ENCODE data around the gene GBP1.
"Not testable (repeated sequence)": the region's sequence is repeated elsewhere in the genome, so short reads cannot be mapped to it uniquely, and the experiment has no call there.

Gene GBP1

DNA sequence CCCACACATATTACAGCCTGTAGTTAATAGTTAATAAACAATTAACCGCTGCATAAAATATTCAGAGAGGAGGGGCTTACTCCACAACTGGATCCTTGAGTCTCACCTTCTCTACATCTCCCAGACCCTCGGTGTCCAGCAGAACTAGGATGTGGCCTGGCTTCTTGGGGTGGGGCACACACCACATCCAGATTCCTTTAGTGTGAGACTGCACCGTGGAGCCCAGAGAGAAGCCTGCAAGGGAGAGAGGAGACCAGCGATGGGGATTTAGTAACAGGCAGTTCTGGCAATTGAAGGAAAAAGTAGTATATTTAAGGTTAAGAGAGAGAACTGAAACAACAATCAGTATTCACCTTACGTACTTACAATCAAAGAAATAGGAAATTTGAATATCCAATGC, 4.9 kb downstream of the GBP1 start:
- DNase-seq (ENCODE audit: low read depth, low spot score): no peak

GRCh38 chr1:89051955-89052312, 13.1 kb downstream of the GBP1 start:
- no peak for DNase-seq (ENCODE audit: low read depth, low spot score)

DNA sequence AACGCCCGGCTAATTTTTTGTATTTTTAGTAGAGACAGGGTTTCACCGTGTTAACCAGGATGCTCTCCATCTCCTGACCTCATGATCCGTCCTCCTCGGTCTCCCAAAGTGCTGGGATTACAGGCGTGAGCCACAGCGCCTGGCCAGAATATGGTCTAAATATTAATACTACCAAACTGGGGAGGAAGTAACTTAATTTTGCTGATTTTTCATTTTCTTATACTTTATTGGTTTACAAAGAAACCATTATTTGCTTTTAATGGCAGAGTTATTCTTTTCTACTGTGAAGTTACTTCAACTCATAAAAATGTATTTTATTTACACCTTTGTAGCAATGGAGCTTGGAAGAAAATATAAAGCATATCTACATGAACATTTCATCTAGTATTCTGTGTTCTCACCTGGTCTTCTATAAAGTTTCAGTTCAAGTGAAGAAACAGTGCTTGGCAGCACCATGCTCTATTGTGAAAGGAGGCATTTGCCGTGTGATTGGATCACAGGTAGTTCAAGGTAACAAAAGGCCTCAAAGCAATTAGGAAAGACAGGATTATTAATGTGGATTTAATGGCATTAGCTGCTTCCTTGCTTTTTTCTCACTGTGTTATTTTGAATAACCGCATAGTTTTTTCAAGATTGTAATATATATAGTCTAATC, 13.6 kb downstream of the GBP1 start:
- no peak for DNase-seq (ENCODE audit: low read depth, low spot score)

GRCh38 chr1:89050649-89051033, 14.4 kb downstream of the GBP1 start:
- DNase-seq (ENCODE audit: low read depth, low spot score): no peak

- not testable (repeated sequence) for DNase-seq (ENCODE audit: low read depth, low spot score)
Measured at GRCh38 chr1:89049901-89050648, 14.9 kb downstream of the GBP1 start.

GRCh38 chr1:89049187-89049586, 15.8 kb downstream of the GBP1 start:
- not testable (repeated sequence) for DNase-seq (ENCODE audit: low read depth, low spot score)

- DNase-seq (ENCODE audit: low read depth, low spot score): no peak
Measured at GRCh38 chr1:89047734-89048133, 17.3 kb downstream of the GBP1 start.

DNA sequence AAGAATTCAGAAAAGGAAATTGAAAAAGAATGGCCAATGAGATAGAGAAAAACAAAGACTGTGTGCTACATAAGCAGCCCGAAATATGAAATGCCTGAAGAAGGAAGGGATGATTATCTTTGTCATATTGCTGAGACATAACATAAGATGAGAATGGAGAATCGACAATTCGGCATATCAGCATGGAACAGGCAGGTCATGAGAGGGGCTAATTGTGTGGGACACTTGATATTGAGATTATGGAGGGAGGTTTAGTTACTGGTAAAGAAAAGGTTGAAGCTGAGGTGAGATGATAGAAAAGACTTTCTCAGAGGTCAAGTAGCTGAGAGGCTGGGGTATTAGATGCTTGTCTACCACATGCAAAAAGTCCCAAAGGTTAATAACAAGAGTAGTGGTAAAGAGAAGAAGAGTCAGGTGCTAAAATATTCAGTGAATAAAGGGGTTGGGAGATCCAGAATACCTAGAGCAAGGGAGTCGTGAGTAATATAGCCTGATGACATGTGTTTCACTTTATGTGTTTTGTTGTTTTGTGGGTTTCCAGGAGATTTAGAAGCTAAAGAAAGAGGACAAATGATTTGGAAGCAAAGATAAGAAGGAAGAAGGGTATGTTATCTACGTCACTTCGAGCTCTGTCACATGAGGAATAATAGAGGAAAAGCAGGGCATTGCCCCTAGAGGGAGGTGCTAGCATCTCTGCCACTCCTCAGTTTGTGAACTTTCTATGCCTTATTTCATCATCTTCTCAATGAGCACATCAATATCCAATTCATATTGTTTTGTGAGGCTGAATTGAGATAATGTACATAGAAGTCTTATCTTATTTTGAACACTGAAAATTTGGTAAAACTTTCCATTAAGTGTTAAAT, 18.5 kb downstream of the GBP1 start:
- not testable (repeated sequence) for DNase-seq (ENCODE audit: low read depth, low spot score)

- DNase-seq (ENCODE audit: low read depth, low spot score): no peak
Measured at GRCh38 chr1:89044970-89045721, 19.9 kb downstream of the GBP1 start.

- DNase-seq (ENCODE audit: low read depth, low spot score): no peak
Measured at GRCh38 chr1:89043940-89044339, 21.1 kb downstream of the GBP1 start.

DNA sequence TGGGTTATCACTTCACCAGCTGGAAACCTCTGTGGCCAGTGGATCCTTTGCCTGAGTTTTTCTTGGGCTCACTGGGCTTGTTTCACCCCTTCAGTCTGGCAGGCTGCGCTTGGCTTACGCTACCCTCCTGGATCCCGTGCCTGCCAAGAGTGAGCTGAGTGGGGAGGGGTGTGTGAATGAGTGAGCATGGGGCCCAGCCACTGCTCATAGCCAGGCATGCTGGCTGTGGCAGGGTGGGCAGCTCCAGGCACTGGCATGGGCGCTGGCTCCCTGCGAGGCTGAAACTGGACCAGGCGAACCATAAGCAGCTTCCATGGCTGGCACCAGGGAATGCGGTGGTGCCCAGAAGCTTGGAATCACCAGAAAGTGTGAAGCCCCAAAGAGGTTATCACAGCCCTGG, 22.5 kb downstream of the GBP1 start:
- no peak for DNase-seq (ENCODE audit: low read depth, low spot score)

- DNase-seq (ENCODE audit: low read depth, low spot score): no peak
Measured at GRCh38 chr1:89041721-89042120, 23.3 kb downstream of the GBP1 start.

GRCh38 chr1:89041119-89041641, 23.8 kb downstream of the GBP1 start:
- DNase-seq (ENCODE audit: low read depth, low spot score): no peak

- DNase-seq (ENCODE audit: low read depth, low spot score): no peak
Measured at GRCh38 chr1:89040315-89040626, 24.7 kb downstream of the GBP1 start.

- no peak for DNase-seq (ENCODE audit: low read depth, low spot score)
Measured at GRCh38 chr1:89037186-89037585, 27.8 kb downstream of the GBP1 start.

GRCh38 chr1:89035080-89035479, 29.9 kb downstream of the GBP1 start:
- no peak for DNase-seq (ENCODE audit: low read depth, low spot score)

DNA sequence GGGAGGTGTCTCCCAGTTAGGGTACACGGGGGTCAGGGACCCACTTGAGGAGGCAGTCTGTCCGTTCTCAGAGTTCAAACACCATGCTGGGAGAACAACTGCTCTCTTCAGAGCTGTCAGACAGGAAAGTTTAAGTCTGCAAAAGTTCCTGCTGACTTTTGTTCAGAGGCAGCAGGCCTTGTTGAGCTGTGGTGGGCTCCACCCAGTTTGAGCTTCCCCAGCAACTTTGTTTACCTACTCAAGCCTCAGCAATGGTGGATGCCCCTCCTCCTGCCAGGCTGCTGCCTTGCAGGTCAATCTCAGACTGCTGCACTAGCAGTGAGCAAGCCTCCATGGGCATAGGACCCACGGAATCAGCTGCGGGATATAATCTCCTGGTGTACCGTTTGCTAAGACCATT, 31.0 kb downstream of the GBP1 start:
- DNase-seq (ENCODE audit: low read depth, low spot score): not testable (repeated sequence)

GRCh38 chr1:89029051-89029450, 36.0 kb downstream of the GBP1 start:
- not testable (repeated sequence) for DNase-seq (ENCODE audit: low read depth, low spot score)

DNA sequence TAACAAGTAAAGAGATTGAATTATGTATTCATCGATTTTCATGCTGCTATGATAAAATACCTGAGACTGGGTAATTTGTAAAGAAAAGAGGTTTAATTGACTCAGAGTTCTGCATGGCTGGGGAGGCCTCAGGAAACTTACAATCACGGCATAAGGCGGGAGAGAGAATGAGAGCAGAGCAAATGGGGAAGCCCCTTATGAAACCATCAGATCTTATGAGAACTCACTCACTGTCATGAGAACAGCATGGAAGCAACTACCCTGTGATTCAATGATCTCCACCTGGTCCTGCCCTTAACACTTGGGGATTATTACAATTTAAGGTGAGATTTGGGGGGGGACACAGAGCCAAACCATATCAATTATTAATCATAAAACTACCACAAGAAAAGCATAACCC, 39.1 kb downstream of the GBP1 start:
- no peak for DNase-seq (ENCODE audit: low read depth, low spot score)

- DNase-seq (ENCODE audit: low read depth, low spot score): no peak
Measured at GRCh38 chr1:89023026-89023425, 42.0 kb downstream of the GBP1 start.

GRCh38 chr1:89022167-89022959, 42.6 kb downstream of the GBP1 start, which contains the start of gene GBP3:
TSS of gene GBP3 (minus strand) at chr1:89022866. CDS start at chr1:89020721, 2,145 bp downstream.
- DNase-seq (ENCODE audit: low read depth, low spot score): peak; percentile 36

Measured in smooth muscle cell of the brain vasculature (primary cell).